ENCODE data around the gene TTC21B.

TTC21B gene

DNA sequence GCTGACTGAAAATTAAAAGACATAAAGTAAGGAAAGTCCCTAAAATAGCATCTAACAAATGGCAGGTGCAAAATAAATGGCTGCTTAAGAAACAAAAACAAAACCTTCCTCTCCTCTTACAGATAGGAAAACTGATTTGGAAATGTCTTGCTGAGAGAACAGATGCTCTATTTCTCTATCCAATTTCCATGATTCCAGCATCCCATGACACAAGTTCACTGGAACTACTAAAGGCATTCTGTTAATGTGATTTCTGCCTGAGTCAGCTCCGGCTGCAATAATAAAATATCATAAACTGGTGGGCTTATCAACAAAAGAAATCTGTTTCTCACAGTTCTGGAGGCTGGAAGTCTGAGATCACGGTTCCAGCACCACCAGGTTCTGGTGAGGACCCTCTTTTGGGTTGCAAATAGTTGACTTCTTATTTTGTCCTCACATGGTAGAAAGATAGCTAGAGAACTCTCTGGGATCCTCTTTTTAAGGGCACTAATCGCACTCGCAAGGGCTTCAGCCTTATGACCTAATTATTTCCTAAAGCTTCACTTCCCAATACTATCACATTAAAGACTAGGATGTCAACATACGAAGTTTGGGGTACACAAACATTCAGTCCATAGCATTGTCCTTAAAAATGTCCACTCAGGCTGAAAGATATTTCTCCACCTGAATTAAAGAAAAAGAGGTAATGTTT, 81.3 kb downstream of the TTC21B start (continued):
- TF ChIP-seq ZNF747 (tag by site-specific recombination; IDR thresholded peaks at IDR 0.05) = no peak

DNA sequence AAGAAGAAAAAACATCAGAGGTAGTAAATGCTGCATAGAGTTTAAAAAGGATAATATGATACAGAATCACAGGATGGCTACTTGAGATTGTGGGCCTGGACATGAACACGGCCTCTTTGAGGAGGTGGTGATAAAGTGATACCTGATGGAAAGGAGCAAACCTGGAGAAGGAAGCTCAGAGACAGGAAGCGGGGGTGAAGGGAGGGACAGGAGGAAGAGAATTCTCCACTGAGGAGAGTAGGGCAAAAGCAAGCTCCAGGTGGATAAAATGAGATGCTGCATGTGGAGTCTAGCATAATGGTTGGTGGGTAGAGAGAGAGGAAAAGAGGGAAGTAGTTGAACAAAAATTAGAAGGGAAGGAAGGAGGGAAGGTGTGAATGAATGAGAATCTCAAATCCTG, 82.6 kb downstream of the TTC21B start:
- H3K4me1 ChIP-seq (ENCODE audit: control insufficient read depth, insufficient read depth, low read length) = peaks cover 7% of the 10 kb centered on the region; the same call in 1 of the 2 replicates
- ChIA-PET POLR2A (interaction anchor here (1.2 kb wide), 1 partner anchor 77 kb away, joined by 3 read pairs; the partner anchor contains the start of gene GALNT3), CTCF (no interaction called here)
- H3K27ac ChIP-seq (ENCODE audit: extremely low read depth, low read depth, low read length) = no peak overlapping the region
- TF ChIP-seq ZNF521 (tag by site-specific recombination; IDR thresholded peaks at IDR 0.05) = no peak
- no peak for TF ChIP-seq SP3 (tag by site-specific recombination; IDR thresholded peaks at IDR 0.05)
- no peak for TF ChIP-seq ZNF558 (tag by site-specific recombination; IDR thresholded peaks at IDR 0.05)
- TF ChIP-seq ZNF555 (tag by site-specific recombination; conservative IDR thresholded peaks at IDR 0.05) = no peak
- no peak for TF ChIP-seq ZNF37A (tag by site-specific recombination; IDR thresholded peaks at IDR 0.05)
- no peak for TF ChIP-seq ZNF48 (tag by site-specific recombination; IDR thresholded peaks at IDR 0.05)
- TF ChIP-seq ZNF596 (tag by site-specific recombination; IDR thresholded peaks at IDR 0.05) = no peak
- TF ChIP-seq ZNF561 (tag by site-specific recombination; IDR thresholded peaks at IDR 0.05; ENCODE audit: borderline replicate concordance) = no peak
- TF ChIP-seq ZNF560 (tag by site-specific recombination; IDR thresholded peaks at IDR 0.05; ENCODE audit: borderline replicate concordance) = no peak
- H3K36me3 ChIP-seq (ENCODE audit: control insufficient read depth in 2 of 2, insufficient read depth in 1 of 2, low read length in 2 of 2) = peaks cover 10 to 17% of the 10 kb centered on the region in 2 experiments
- no peak overlapping the region for H3K4me3 ChIP-seq (ENCODE audit: low read depth, low read length)
- no peaks in the 10 kb centered on the region; the same call in 1 of the 2 replicates for H3K9me3 ChIP-seq (ENCODE audit: control insufficient read depth, insufficient read depth, low read depth, low read length)

DNA sequence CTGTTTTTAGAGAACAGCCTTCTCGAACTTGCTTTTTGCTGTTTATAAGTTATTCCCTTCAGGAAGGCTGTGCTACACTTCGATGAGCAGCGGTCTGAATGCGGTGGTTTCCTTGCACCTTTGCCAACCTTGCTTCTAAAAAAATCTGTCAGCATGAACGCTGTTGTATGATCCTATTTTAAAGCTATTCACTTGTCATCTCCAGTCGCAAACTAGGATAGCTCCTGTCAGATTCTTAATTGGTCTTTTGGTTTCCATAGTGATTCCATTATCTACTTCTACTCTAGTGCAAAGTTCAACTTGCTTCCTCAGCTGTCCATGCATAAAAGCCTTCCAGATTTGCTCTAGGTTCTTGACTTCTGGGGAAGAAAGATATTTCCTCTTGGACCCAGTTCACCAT, 83.2 kb downstream of the TTC21B start:
- peaks cover 6 to 21% of the 10 kb centered on the region in 2 experiments; a peak in 2 of 3 replicates for H3K36me3 ChIP-seq (ENCODE audit: control insufficient read depth in 2 of 2, insufficient read depth in 1 of 2, low read length in 2 of 2)
- H3K4me3 ChIP-seq (ENCODE audit: low read depth, low read length) = no peak overlapping the region
- H3K9me3 ChIP-seq (ENCODE audit: control insufficient read depth, insufficient read depth, low read depth, low read length) = no peaks in the 10 kb centered on the region; the same call in 1 of the 2 replicates
- H3K27ac ChIP-seq (ENCODE audit: extremely low read depth, low read depth, low read length) = no peak overlapping the region
- ChIA-PET CTCF (interaction anchor here (0.7 kb wide), 2 partner anchors 434 to 631 kb away, joined by 3 read pairs; no protein-coding TSS in a partner anchor), POLR2A (no interaction called here)
- H3K4me1 ChIP-seq (ENCODE audit: control insufficient read depth, insufficient read depth, low read length) = peaks cover 7% of the 10 kb centered on the region; the same call in 1 of the 2 replicates
- TF ChIP-seq ZNF664 (tag by site-specific recombination; IDR thresholded peaks at IDR 0.05) (no peak), IKZF3 (tag by site-specific recombination; IDR thresholded peaks at IDR 0.05) (no peak), ZNF350 (tag by site-specific recombination; IDR thresholded peaks at IDR 0.05) (no peak), GLI2 (tag by site-specific recombination; IDR thresholded peaks at IDR 0.05; ENCODE audit: borderline replicate concordance, low read depth) (no peak), HOXD13 (CRISPR knock-in tag; IDR thresholded peaks at IDR 0.05; ENCODE audit: borderline replicate concordance) (no peak), SALL2 (tag by site-specific recombination; IDR thresholded peaks at IDR 0.05; ENCODE audit: borderline replicate concordance) (no peak), ZNF514 (tag by site-specific recombination; IDR thresholded peaks at IDR 0.05) (no peak)

DNA sequence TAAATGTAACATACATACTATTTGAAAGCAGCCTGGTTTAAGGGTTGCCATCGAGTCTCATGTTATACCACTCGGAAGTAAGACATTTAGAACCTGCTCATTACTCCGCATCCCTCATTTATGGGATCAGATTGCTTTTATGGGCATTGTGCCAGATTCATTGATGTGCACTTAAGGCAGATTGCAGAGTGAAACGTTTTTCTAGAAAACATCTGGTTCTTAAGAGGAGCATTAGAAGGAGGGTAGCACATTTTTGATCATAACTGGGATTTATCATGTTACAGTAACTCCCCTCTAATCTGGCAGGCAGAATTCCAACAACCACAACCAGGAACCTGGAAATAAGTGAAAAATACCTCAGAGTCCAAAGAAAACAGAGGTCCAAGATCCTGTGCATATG, 85.4 kb downstream of the TTC21B start:
- POLR2A ChIA-PET = no interaction called here
- CTCF ChIA-PET = interaction anchor here (1.1 kb wide), 1 partner anchor 852 kb away, joined by 3 read pairs; no protein-coding TSS in a partner anchor
- Histone ChIP-seq H3K27ac (ENCODE audit: extremely low read depth, low read depth, low read length) (no peak overlapping the region), H3K36me3 (ENCODE audit: control insufficient read depth in 2 of 2, insufficient read depth in 1 of 2, low read length in 2 of 2) (peaks cover 6 to 24% of the 10 kb centered on the region in 2 experiments; a peak in 2 of 3 replicates), H3K9me3 (ENCODE audit: control insufficient read depth, insufficient read depth, low read depth, low read length) (no peaks in the 10 kb centered on the region; the same call in 1 of the 2 replicates), H3K4me1 (ENCODE audit: control insufficient read depth, insufficient read depth, low read length) (peaks cover 7% of the 10 kb centered on the region; the same call in 1 of the 2 replicates), H3K4me3 (ENCODE audit: low read depth, low read length) (no peak overlapping the region)
- TF ChIP-seq ZNF211 (tag by site-specific recombination; IDR thresholded peaks at IDR 0.05; ENCODE audit: low read depth) (no peak), ZNF146 (tag by site-specific recombination; IDR thresholded peaks at IDR 0.05) (no peak), ZNF843 (tag by site-specific recombination; IDR thresholded peaks at IDR 0.05) (peak; percentile 58; the same call in 1 of the 2 replicates), ZEB2 (tag by site-specific recombination; IDR thresholded peaks at IDR 0.05) (no peak), ZSCAN16 (tag by site-specific recombination; IDR thresholded peaks at IDR 0.05) (no peak), ZBTB1 (tag by site-specific recombination; IDR thresholded peaks at IDR 0.05) (no peak), FEZF1 (tag by site-specific recombination; IDR thresholded peaks at IDR 0.05) (peak; percentile 62), ZFP3 (tag by site-specific recombination; IDR thresholded peaks at IDR 0.05; ENCODE audit: low read depth) (no peak)
- TF ChIP-seq, protein P1, sequence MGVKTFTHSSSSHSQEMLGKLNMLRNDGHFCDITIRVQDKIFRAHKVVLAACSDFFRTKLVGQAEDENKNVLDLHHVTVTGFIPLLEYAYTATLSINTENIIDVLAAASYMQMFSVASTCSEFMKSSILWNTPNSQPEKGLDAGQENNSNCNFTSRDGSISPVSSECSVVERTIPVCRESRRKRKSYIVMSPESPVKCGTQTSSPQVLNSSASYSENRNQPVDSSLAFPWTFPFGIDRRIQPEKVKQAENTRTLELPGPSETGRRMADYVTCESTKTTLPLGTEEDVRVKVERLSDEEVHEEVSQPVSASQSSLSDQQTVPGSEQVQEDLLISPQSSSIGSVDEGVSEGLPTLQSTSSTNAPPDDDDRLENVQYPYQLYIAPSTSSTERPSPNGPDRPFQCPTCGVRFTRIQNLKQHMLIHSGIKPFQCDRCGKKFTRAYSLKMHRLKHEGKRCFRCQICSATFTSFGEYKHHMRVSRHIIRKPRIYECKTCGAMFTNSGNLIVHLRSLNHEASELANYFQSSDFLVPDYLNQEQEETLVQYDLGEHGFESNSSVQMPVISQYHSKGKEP (tag by site-specific recombination; IDR thresholded peaks at IDR 0.05) = peak; percentile 69; the same call in 1 of the 2 replicates
- TF ChIP-seq, protein P2, sequence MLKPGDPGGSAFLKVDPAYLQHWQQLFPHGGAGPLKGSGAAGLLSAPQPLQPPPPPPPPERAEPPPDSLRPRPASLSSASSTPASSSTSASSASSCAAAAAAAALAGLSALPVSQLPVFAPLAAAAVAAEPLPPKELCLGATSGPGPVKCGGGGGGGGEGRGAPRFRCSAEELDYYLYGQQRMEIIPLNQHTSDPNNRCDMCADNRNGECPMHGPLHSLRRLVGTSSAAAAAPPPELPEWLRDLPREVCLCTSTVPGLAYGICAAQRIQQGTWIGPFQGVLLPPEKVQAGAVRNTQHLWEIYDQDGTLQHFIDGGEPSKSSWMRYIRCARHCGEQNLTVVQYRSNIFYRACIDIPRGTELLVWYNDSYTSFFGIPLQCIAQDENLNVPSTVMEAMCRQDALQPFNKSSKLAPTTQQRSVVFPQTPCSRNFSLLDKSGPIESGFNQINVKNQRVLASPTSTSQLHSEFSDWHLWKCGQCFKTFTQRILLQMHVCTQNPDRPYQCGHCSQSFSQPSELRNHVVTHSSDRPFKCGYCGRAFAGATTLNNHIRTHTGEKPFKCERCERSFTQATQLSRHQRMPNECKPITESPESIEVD (tag by site-specific recombination; IDR thresholded peaks at IDR 0.05) = peak; percentile 80
- TF ChIP-seq, protein P3, sequence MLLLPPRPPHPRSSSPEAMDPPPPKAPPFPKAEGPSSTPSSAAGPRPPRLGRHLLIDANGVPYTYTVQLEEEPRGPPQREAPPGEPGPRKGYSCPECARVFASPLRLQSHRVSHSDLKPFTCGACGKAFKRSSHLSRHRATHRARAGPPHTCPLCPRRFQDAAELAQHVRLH (tag by site-specific recombination; IDR thresholded peaks at IDR 0.05) = 0 out of 2 replicates have a peak, but pooled peaks have one; percentile 44
